Breast epithelium (tissue), 4 donors: ENCODE results near the gene OR9A4. TPM values are rescaled to one million over a fixed set of nuclear protein-coding genes. Genes with fewer than 3 reads are reported as not detected.

ENCODE experiments used
- DNase-seq, 2 donors: peaks; one replicate each; pipeline ENCODE4 v3.0.0-alpha.2; 2019; ENCODE audit warnings: low spot score in 2 of 2
- H3K27ac ChIP-seq, 2 donors: fragments of 200-600 bp; sonication (generic) in 1 of 2; one replicate each; pipeline ENCODE4 v1.5.1; 2016 to 2019; ENCODE audit warnings: mild to moderate bottlenecking in 1 of 2
- H3K27me3 ChIP-seq, 2 donors: fragments of 200-600 bp; sonication (generic) in 1 of 2; one replicate each; pipeline versions ENCODE4 v1.5.1 to v1.6.0; 2017 to 2019; ENCODE audit warnings: control low read depth in 1 of 2, mild to moderate bottlenecking in 1 of 2
- H3K36me3 ChIP-seq: fragments of 200-600 bp; one replicate; pipeline ENCODE4 v1.5.1; 2019
- H3K4me1 ChIP-seq, 2 donors: fragments of 200-600 bp; sonication (generic); one replicate each; pipeline ENCODE4 v1.5.1; 2016 to 2019; ENCODE audit warnings: control low read depth in 1 of 2
- H3K4me3 ChIP-seq, 3 donors: fragments of 200-600 bp; sonication (generic); 1 replicate in 2 of 3; 2 replicates in 1 of 3; pipeline ENCODE4 v1.5.1; 2016 to 2019; ENCODE audit warnings: mild to moderate bottlenecking in 3 of 3, moderate library complexity in 2 of 3
- H3K9me3 ChIP-seq, 2 donors: fragments of 200-600 bp; sonication (generic) in 1 of 2; one replicate each; pipeline ENCODE4 v1.5.1; 2016 to 2019; ENCODE audit warnings: control low read depth in 1 of 2
- CTCF ChIP-seq, 3 donors: fragments of 450-650 bp; IDR thresholded peaks; one replicate each; pipeline ENCODE4 v1.5.1; 2016 to 2017; ENCODE audit warnings: antibody characterized with exemption in 3 of 3, mild to moderate bottlenecking in 3 of 3, moderate library complexity in 3 of 3
- POLR2A ChIP-seq: fragments of 450-650 bp; IDR thresholded peaks from one replicate; pipeline ENCODE4 v1.6.1; 2016; ENCODE audit warnings: antibody characterized with exemption, mild to moderate bottlenecking, moderate library complexity
- POLR2AphosphoS5 ChIP-seq, 3 donors: sonication (generic); formaldehyde crosslinking; IDR thresholded peaks; one replicate each; pipeline ENCODE4 v1.6.1; 2017; ENCODE audit warnings: antibody characterized with exemption in 3 of 3
- intact Hi-C: fragments of 100-400 bp; cut with DNase I; formaldehyde crosslinking; loops from one replicate; pipeline ENCODE4 v1.15.1; 2023; ENCODE audit warnings: low total_unique reads
- total RNA-seq, 3 donors: library from RNA; depleted of rRNA; stranded (reverse); fragments of >200 nt; gene quantifications; one replicate each; pipeline ENCODE4 v1.1.0, GENCODE V29; 2016

Gene OR9A4
- total RNA-seq, 3 donors from 2014 or later, result 0.66 TPM; not detected in 2

GRCh38 chr7:141906285-141906684 is 9.9 kb upstream of the OR9A4 start:
- TF ChIP-seq POLR2AphosphoS5 (IDR thresholded peaks at IDR 0.05) (no peak), POLR2A (no peak), CTCF (IDR thresholded peaks at IDR 0.05) (no peak)
- Histone ChIP-seq H3K9me3 (no peaks in the 10 kb centered on the region), H3K27ac (no peak overlapping the region), H3K4me1 (no peaks in the 10 kb centered on the region), H3K4me3 (no peak overlapping the region), H3K36me3 (no peaks in the 10 kb centered on the region), H3K27me3 (no peaks in the 10 kb centered on the region)
- intact Hi-C loops, result no loop called here
- no peak for DNase-seq

GRCh38 chr7:141911391-141911790 is 4.8 kb upstream of the OR9A4 start:
- no peaks in the 10 kb centered on the region for H3K27me3 ChIP-seq
- H3K9me3 ChIP-seq, result no peaks in the 10 kb centered on the region
- intact Hi-C loops, result no loop called here

GRCh38 chr7:141915565-141915964 is 634 bp upstream of the OR9A4 start:
- Histone ChIP-seq H3K9me3 (no peaks in the 10 kb centered on the region), H3K4me1 (no peaks in the 10 kb centered on the region), H3K27ac (no peak overlapping the region), H3K27me3 (no peaks in the 10 kb centered on the region), H3K4me3 (no peak overlapping the region), H3K36me3 (no peaks in the 10 kb centered on the region)
- intact Hi-C loops, result no loop called here
- no peak for TF ChIP-seq CTCF (IDR thresholded peaks at IDR 0.05)
- no peak for TF ChIP-seq POLR2A
- TF ChIP-seq POLR2AphosphoS5 (IDR thresholded peaks at IDR 0.05), result no peak
- no peak for DNase-seq

More at GRCh38 chr7:141911391-141911790, 4.8 kb upstream of the OR9A4 start:
- H3K36me3 ChIP-seq, result no peaks in the 10 kb centered on the region
- no peak overlapping the region for H3K27ac ChIP-seq
- no peak overlapping the region for H3K4me3 ChIP-seq
- TF ChIP-seq POLR2A (no peak), POLR2AphosphoS5 (IDR thresholded peaks at IDR 0.05) (no peak), CTCF (IDR thresholded peaks at IDR 0.05) (no peak)
- no peak for DNase-seq
- no peaks in the 10 kb centered on the region for H3K4me1 ChIP-seq

- Histone ChIP-seq H3K27me3 (no peaks in the 10 kb centered on the region), H3K27ac (no peak overlapping the region), H3K9me3 (no peaks in the 10 kb centered on the region), H3K4me1 (no peaks in the 10 kb centered on the region), H3K4me3 (no peak overlapping the region), H3K36me3 (no peaks in the 10 kb centered on the region)
- intact Hi-C loops, result no loop called here
- TF ChIP-seq CTCF (IDR thresholded peaks at IDR 0.05) (no peak), POLR2AphosphoS5 (IDR thresholded peaks at IDR 0.05) (no peak), POLR2A (no peak)
- no peak for DNase-seq
Observed at GRCh38 chr7:141920281-141920680, 4.1 kb downstream of the OR9A4 start.

GRCh38 chr7:141928146-141928844 is 12.1 kb downstream of the OR9A4 start:
- intact Hi-C loops, result no loop called here
- H3K27me3 ChIP-seq, result no peaks in the 10 kb centered on the region
- no peaks in the 10 kb centered on the region for H3K4me1 ChIP-seq
- no peak overlapping the region for H3K27ac ChIP-seq
- TF ChIP-seq POLR2AphosphoS5 (IDR thresholded peaks at IDR 0.05), result no peak
- no peak for TF ChIP-seq CTCF (IDR thresholded peaks at IDR 0.05)
- TF ChIP-seq POLR2A, result no peak
- H3K4me3 ChIP-seq, result no peak overlapping the region
- H3K9me3 ChIP-seq, result no peaks in the 10 kb centered on the region
- H3K36me3 ChIP-seq, result no peaks in the 10 kb centered on the region
- no peak for DNase-seq
